Adrenal gland (tissue), 5 donors: Measurements from ENCODE around the gene KATNB1.

Experiments used
- POLR2A ChIP-seq, 2 donors: fragments of 450-650 bp; IDR thresholded peaks; one replicate each; pipeline ENCODE4 v1.6.1; 2017; ENCODE audit warnings: antibody characterized with exemption in 2 of 2, mild to moderate bottlenecking in 2 of 2, moderate library complexity in 1 of 2
- TF ChIP-seq, protein P1 (sequence below), 6 experiments: fragments of 450-650 bp in 4 of 6; fragments of 200-600 bp in 2 of 6; sonication (generic) in 1 of 6; IDR thresholded peaks; 1 replicate in 5 of 6; 2 replicates in 1 of 6; pipeline versions ENCODE4 v1.5.1 to v1.8.0; 2016 to 2021; ENCODE audit warnings: antibody characterized with exemption in 6 of 6, mild to moderate bottlenecking in 2 of 6, moderate library complexity in 1 of 6
- donor health status: DM: no; HTN: no; CAD: no.

DNA sequence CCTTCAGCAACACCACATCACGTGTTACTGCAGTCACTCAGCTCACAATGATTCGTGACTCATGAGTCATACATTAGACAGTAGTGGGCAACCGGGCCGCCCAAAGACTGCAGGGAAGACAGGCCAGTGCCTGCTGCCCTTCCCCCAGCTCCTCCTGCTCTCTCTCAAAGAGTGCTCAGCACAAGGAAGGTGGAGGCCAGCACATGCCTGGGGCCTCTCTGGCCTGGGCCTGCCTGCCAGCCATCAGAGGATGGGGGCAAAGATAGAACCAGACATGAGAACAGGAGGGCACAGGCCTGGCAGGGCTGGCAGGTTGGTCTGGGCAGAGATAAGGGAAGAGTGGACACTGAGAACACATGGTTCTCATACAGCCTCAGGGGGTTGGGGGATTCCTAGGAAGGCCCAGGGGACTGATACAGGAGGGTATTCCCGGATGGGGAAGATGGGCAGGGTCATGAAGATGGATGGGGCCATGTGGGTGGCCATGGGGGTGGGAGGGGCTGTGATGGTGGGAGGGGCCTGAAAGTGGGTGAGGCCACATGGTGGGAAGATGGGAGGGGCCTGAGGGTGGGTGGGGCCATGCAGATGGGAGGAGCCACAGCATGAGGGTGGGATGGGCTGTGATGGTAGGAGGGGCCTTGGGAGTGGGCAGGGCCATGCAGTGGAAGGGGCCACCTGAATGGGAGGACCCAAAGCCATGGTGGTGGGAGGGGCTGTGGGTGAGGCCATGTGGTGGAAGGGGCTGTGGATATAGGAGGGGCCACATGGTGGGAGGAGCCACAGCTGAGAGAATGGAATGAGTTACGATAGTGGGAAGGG lies 29.0 kb downstream of the KATNB1 start:
- TF ChIP-seq POLR2A (IDR thresholded peaks at IDR 0.05) = no peak
- TF ChIP-seq, protein P1, sequence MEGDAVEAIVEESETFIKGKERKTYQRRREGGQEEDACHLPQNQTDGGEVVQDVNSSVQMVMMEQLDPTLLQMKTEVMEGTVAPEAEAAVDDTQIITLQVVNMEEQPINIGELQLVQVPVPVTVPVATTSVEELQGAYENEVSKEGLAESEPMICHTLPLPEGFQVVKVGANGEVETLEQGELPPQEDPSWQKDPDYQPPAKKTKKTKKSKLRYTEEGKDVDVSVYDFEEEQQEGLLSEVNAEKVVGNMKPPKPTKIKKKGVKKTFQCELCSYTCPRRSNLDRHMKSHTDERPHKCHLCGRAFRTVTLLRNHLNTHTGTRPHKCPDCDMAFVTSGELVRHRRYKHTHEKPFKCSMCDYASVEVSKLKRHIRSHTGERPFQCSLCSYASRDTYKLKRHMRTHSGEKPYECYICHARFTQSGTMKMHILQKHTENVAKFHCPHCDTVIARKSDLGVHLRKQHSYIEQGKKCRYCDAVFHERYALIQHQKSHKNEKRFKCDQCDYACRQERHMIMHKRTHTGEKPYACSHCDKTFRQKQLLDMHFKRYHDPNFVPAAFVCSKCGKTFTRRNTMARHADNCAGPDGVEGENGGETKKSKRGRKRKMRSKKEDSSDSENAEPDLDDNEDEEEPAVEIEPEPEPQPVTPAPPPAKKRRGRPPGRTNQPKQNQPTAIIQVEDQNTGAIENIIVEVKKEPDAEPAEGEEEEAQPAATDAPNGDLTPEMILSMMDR (IDR thresholded peaks at IDR 0.05) = no peak
